ENCODE results near the gene CAMK1D.

Gene CAMK1D

GRCh38 chr10:12535656-12536055, 186.3 kb downstream of the CAMK1D start:
- TF ChIP-seq CTCF (IDR thresholded peaks at IDR 0.05; ENCODE audit: low read depth, low read length) = no peak
- H3K4me3 ChIP-seq (replicated peaks in 1 of 2; ENCODE audit: low read depth in 2 of 2, low read length in 2 of 2) = no peak overlapping the region
- DNase-seq (ENCODE audit: low read depth in 2 of 2) = no peak

DNA sequence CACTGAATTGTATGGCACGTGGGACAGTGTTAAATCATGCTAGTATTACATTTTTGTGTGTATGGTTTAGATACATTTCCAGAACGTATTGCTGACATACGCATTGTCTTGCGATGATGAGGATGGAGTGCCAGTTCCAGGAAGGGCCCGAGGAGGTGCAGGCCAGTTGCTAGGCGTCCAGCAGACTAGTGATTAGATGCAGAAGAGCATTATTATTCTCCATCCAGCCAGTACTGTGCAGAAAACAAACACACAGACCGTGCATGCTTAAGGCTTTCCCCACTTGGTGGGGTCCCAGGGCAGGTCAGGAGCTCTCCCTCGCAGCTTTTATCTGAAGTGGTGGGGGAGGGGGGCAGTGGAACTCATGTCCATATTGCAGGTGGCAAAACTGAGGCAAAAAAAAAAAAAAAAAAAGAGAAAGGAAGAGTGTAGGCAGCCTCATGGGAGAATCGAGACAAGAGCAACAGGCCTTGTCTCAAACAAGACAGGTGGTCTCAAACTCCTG, 189.2 kb downstream of the CAMK1D start:
- no peak overlapping the region for H3K4me3 ChIP-seq (replicated peaks in 1 of 2; ENCODE audit: low read depth in 2 of 2, low read length in 2 of 2)
- DNase-seq (ENCODE audit: low read depth in 2 of 2) = no peak
- TF ChIP-seq CTCF (IDR thresholded peaks at IDR 0.05; ENCODE audit: low read depth, low read length) = no peak

GRCh38 chr10:12539350-12540164, 190.2 kb downstream of the CAMK1D start:
- DNase-seq (ENCODE audit: low read depth in 2 of 2) = no peak
- TF ChIP-seq CTCF (IDR thresholded peaks at IDR 0.05; ENCODE audit: low read depth, low read length) = no peak
- no peak overlapping the region for H3K4me3 ChIP-seq (replicated peaks in 1 of 2; ENCODE audit: low read depth in 2 of 2, low read length in 2 of 2)

- TF ChIP-seq CTCF (IDR thresholded peaks at IDR 0.05; ENCODE audit: low read depth, low read length) = no peak
- H3K4me3 ChIP-seq (replicated peaks in 1 of 2; ENCODE audit: low read depth in 2 of 2, low read length in 2 of 2) = no peak overlapping the region
- DNase-seq (ENCODE audit: low read depth in 2 of 2) = no peak
These were observed 191.0 kb downstream of the CAMK1D start for GRCh38 chr10:12540341-12540781.

DNA sequence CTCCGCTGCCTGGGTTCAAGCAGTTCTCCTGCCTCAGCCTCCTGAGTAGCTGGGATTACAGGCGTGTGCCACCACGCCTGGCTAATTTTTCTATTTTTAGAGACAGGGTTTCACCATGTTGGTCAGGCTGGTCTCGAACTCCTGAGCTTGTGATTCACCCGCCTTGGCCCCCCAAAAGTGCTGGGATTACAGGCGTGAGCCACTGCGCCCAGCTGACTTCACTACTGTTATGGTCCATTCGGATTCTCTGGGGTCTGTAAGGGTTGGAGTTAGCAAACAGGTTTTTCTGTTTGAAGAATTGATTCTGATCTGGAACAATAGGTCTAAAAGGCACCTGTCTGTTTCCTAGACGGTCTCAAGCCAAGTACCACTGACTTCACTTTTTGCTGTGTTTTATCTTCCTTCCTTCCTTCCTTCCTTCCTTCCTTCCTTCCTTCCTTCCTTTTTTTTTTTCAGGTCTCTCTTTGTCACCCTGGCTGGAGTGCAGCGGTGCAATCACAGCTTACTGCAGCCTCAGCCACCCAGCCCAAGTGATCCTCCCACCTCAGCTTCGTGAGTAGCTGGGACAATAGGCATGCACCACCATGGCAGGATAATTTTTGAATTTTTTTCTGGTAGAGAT, 192.2 kb downstream of the CAMK1D start:
- TF ChIP-seq CTCF (IDR thresholded peaks at IDR 0.05; ENCODE audit: low read depth, low read length) = no peak
- H3K4me3 ChIP-seq (replicated peaks in 1 of 2; ENCODE audit: low read depth in 2 of 2, low read length in 2 of 2) = no peak overlapping the region
- no peak for DNase-seq (ENCODE audit: low read depth in 2 of 2)

DNA sequence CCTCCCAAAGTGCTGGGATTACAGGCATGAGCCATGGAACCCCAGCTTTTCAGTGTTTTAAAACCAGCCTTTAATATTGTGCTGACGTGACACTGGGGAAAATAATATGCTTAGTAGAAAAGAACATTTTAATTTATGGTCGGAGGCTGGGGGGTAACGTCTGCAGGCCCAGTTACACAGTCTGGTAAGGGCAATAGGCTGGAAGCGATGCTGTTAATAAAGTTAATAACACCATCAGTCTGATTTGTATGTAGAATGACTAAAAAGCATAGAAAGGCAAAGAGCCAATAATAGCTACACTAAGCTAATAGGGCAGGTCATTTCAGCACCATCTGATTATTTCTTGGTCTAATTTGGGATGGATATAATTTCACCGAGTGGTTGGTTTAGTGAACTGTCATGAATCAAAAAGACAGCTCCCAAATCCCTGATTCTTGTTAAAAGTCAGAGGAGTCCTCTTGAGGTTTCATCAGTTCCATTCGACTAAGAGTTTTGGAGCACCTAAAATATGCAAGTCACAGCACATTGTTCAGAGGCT, 192.9 kb downstream of the CAMK1D start:
- no peak overlapping the region for H3K4me3 ChIP-seq (replicated peaks in 1 of 2; ENCODE audit: low read depth in 2 of 2, low read length in 2 of 2)
- no peak for DNase-seq (ENCODE audit: low read depth in 2 of 2)
- TF ChIP-seq CTCF (IDR thresholded peaks at IDR 0.05; ENCODE audit: low read depth, low read length) = no peak
